HL-60 (cell line): ENCODE data around the gene DHRSX.
A peak's percentile ranks its signal among the peaks of the same experiment; 100 is the strongest.
"Not testable (repeated sequence)": the region's sequence is repeated elsewhere in the genome, so short reads cannot be mapped to it uniquely, and the experiment has no call there.

ENCODE experiments used
- DNase-seq, 2 experiments: peaks; one replicate each; pipeline ENCODE4 v3.0.0-alpha.2; 2010 to 2020; ENCODE audit warnings: low read depth in 1 of 2, low spot score in 1 of 2
- H3K27ac ChIP-seq: fragments of 250-450 bp; sonication (Bioruptor Pico); replicated peaks from 2 replicates; pipeline ENCODE4 v1.5.1; 2020; ENCODE audit warnings: mild to moderate bottlenecking, moderate library complexity
- H3K27me3 ChIP-seq: fragments of 250-450 bp; sonication (Bioruptor Pico); 2 replicates; pipeline ENCODE4 v1.5.1; 2021; ENCODE audit warnings: mild to moderate bottlenecking, moderate library complexity; ENCODE audit not compliant: insufficient read depth, poor library complexity, severe bottlenecking
- H3K4me3 ChIP-seq: replicated peaks from 2 replicates; pipeline ENCODE4 v1.5.1; 2011; ENCODE audit warnings: mild to moderate bottlenecking, control low read depth, low read length; ENCODE audit not compliant: insufficient read depth
- CTCF ChIP-seq: IDR thresholded peaks from one replicate; pipeline ENCODE4 v1.5.1; 2011; ENCODE audit warnings: low read length, control low read depth, inconsistent platforms; ENCODE audit not compliant: insufficient read depth
- GABPA ChIP-seq: IDR thresholded peaks from 2 replicates; pipeline ENCODE4 v1.6.1; 2012; ENCODE audit warnings: low read depth
- POLR2AphosphoS5 ChIP-seq: IDR thresholded peaks from 2 replicates; pipeline ENCODE4 v1.6.1; 2012; ENCODE audit warnings: low read depth
- REST ChIP-seq: IDR thresholded peaks from 2 replicates; pipeline ENCODE4 v1.6.1; 2012; ENCODE audit warnings: low read depth; ENCODE audit not compliant: insufficient replicate concordance
- SPI1 ChIP-seq: IDR thresholded peaks from 2 replicates; pipeline ENCODE4 v1.6.1; 2012; ENCODE audit warnings: low read depth, mild to moderate bottlenecking, borderline replicate concordance

The DHRSX gene

GRCh38 chrX:2224161-2224560 is 276.6 kb downstream of the DHRSX start:
- peak; percentile 45; the same call in 1 of the 2 replicates for TF ChIP-seq SPI1
- no peak for TF ChIP-seq CTCF
- peak in 1 of 2 experiments; percentile 58 for DNase-seq
- Histone ChIP-seq H3K27ac (no peak overlapping the region), H3K27me3 (no peaks in the 10 kb centered on the region), H3K4me3 (no peak overlapping the region)

- no peak for TF ChIP-seq POLR2AphosphoS5
- TF ChIP-seq REST, result no peak
- no peak for DNase-seq
- Histone ChIP-seq H3K27ac (no peak overlapping the region), H3K27me3 (no peaks in the 10 kb centered on the region), H3K4me3 (no peak overlapping the region)
Observed at GRCh38 chrX:2220829-2221567, 279.8 kb downstream of the DHRSX start.

- TF ChIP-seq CTCF (no peak), REST (no peak), SPI1 (no peak), POLR2AphosphoS5 (no peak), GABPA (no peak)
- H3K27ac ChIP-seq, result no peak overlapping the region
- H3K27me3 ChIP-seq, result no peaks in the 10 kb centered on the region
- DNase-seq, result no peak
- no peak overlapping the region for H3K4me3 ChIP-seq
Observed at GRCh38 chrX:2220296-2220695, 280.5 kb downstream of the DHRSX start.

- H3K27ac ChIP-seq, H3K27me3 ChIP-seq, DNase-seq, H3K4me3 ChIP-seq: not testable (repeated sequence)
Observed at GRCh38 chrX:2214138-2214823, 286.5 kb downstream of the DHRSX start.

DNA sequence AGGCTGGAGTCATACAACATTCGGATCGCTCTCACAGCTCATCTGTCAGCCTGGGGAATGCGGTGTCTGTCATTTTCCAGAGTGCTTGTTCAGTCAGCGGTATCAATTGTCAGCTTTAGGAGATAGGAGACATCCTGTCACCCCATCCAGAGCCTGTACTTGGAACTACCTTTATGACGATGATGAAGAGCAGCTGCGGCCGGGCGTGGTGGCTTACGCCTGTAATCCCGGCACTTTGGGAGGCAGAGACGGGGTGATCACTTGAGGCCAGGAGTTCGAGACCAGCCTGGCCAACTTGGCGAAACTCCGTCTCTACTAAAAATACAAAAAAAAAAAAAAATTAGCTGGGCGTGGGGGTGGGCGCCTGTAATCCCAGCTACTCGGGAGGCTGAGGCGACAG is 289.1 kb downstream of the DHRSX start:
- DNase-seq, H3K27me3 ChIP-seq, H3K27ac ChIP-seq, H3K4me3 ChIP-seq: not testable (repeated sequence)
